DOHH2 (cell line): ENCODE measurements around the gene UBE2L3.
"Not testable (repeated sequence)": the region's sequence is repeated elsewhere in the genome, so short reads cannot be mapped to it uniquely, and the experiment has no call there.

Experiments used
- EZH2phosphoT487 ChIP-seq: fragments of 200-600 bp; sonication (generic); IDR thresholded peaks from 2 replicates; pipeline ENCODE4 v1.6.1; 2017; ENCODE audit warnings: borderline replicate concordance, mild to moderate bottlenecking, antibody characterized with exemption, low read length, moderate library complexity, mixed read lengths
- TF ChIP-seq, protein P1 (sequence below): fragments of 200-600 bp; sonication (generic); IDR thresholded peaks from one replicate; pipeline ENCODE4 v1.5.1; 2014; ENCODE audit warnings: antibody characterized with exemption, mild to moderate bottlenecking, low read depth, low read length; ENCODE audit not compliant: poor library complexity, severe bottlenecking

DNA sequence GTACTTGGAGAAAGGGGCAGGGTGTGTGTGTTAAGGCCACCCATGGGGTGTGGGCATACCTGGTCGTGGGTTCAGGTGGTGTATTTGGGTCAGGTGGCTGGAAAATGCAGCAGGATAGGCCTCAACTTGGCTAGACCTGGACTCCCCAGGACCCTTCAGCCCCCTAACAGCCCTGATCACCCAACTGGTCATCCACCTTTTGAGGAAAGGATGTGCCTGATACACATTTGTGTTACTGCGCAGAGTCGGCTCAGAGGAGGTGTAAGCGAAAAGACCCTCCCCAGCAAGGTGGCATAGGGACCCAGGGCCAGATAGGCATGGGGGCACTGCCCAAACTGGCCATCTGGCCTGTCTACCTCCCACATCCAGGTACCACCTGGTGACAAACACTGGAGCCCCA is 16.2 kb upstream of the UBE2L3 start, which contains the start of gene RIMBP3C:
- TF ChIP-seq, protein P1, sequence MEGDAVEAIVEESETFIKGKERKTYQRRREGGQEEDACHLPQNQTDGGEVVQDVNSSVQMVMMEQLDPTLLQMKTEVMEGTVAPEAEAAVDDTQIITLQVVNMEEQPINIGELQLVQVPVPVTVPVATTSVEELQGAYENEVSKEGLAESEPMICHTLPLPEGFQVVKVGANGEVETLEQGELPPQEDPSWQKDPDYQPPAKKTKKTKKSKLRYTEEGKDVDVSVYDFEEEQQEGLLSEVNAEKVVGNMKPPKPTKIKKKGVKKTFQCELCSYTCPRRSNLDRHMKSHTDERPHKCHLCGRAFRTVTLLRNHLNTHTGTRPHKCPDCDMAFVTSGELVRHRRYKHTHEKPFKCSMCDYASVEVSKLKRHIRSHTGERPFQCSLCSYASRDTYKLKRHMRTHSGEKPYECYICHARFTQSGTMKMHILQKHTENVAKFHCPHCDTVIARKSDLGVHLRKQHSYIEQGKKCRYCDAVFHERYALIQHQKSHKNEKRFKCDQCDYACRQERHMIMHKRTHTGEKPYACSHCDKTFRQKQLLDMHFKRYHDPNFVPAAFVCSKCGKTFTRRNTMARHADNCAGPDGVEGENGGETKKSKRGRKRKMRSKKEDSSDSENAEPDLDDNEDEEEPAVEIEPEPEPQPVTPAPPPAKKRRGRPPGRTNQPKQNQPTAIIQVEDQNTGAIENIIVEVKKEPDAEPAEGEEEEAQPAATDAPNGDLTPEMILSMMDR: not testable (repeated sequence)
- not testable (repeated sequence) for TF ChIP-seq EZH2phosphoT487
